ENCODE data around the gene STAT1. TPM values are rescaled to one million over a fixed set of nuclear protein-coding genes. Genes with fewer than 3 reads are reported as not detected.

Gene STAT1
- polyA plus RNA-seq, 3 donors: 51.3 to 126 (median 110) TPM

DNA sequence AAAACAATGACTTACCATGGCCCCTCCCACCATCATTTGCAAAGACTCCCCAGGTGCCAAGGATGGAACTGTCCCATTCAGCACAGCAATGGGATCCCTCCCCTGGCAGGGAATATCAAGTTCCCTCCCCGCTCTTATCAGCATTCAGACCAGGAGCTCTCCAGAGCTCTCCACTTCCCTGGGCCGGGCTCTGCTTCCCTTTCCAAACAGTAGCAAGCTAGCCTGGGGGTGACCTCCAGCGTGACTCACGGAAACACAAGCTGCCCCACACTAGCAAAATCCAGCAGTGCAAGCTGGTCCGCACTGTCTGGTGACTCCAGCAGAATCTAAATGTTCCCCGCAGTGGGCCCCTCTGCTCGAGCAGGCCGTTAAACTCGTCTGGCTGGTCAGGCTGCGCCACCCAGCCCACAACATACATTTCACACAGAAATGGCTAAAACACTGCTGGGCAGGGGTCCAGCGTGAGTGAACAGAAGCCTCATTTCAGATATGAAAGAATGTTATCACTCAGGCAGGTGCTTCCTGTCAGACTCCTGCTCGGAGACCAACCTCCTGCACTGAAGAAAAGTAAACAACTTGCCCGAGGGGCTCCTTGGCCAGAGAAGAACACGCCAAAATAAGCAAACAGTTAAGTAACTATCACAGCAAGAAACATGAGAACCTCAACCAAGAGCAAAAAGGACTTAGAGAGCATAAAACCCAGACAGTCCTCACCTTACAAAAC lies 33.9 kb downstream of the STAT1 start:
- peak overlapping the region in 1 of 2 donors; percentile 39 for H3K27ac ChIP-seq (ENCODE audit: low read depth in 1 of 2, low read length in 2 of 2)
- no peaks in the 10 kb centered on the region for H3K4me1 Mint-ChIP-seq

DNA sequence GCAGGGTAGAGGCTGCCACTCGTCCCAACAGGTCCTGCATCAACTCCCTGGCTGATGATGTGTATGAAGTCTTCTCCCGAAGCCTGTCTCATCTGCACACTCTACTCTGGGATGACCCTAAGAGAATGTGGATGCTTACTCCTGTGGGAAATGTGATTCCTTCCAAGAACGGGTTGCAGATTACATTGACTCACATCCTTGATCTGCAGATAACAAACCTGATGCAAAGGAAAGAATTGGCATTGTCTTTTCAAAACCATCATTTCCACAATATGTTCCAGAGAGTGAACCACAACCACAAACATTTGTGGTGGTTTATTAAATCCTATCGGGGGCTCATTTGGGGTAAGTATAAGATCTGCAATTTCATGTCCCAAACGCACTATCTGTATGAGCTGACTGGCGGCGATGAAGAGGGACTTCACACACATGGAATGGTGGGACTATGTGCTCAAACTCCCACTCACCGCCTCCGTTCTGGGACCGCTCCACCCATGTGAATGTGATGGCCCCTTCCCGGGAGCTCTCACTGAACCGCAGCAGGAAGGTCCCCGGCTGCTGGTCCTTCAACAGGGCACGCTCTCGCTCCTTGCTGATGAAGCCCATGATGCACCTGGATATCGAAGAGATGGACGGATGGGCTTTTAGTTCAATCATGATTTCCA lies 35.5 kb downstream of the STAT1 start:
- H3K9me3 Mint-ChIP-seq: no peaks in the 10 kb centered on the region
- no peaks in the 10 kb centered on the region for H3K27me3 ChIP-seq (ENCODE audit: control insufficient read depth in 2 of 2, insufficient read depth in 2 of 2, low read length in 2 of 2)
- H3K27me3 Mint-ChIP-seq (ENCODE audit: low read depth in 3 of 3): no peaks in the 10 kb centered on the region

More for the DNA sequence above, 33.9 kb downstream of the STAT1 start:
- Histone ChIP-seq H3K9ac (ENCODE audit: insufficient read depth, low read length, poor library complexity, severe bottlenecking) (no peak overlapping the region), H3K36me3 (replicated peaks in 1 of 2; ENCODE audit: control insufficient read depth in 1 of 2, insufficient read depth in 2 of 2, low read length in 2 of 2) (peaks cover 100% of the 10 kb centered on the region in 2 donors), H3K4me2 (replicated peaks; ENCODE audit: extremely low read depth, low read length, poor library complexity, severe bottlenecking) (no peak overlapping the region), H2AFZ (ENCODE audit: insufficient read depth, low read depth, low read length, poor library complexity, severe bottlenecking) (no peak overlapping the region), H3K4me3 (replicated peaks in 1 of 3; ENCODE audit: low read depth in 2 of 3, low read length in 3 of 3) (no peak overlapping the region), H4K20me1 (ENCODE audit: insufficient read depth, low read length) (peaks cover 99% of the 10 kb centered on the region), H3K79me2 (ENCODE audit: insufficient read depth, low read length) (no peaks in the 10 kb centered on the region), H3K4me1 (ENCODE audit: control insufficient read depth in 1 of 2, insufficient read depth in 2 of 2, low read length in 2 of 2) (no peaks in the 10 kb centered on the region), H3K9me3 (replicated peaks in 1 of 2; ENCODE audit: control insufficient read depth in 1 of 2, insufficient read depth in 1 of 2, low read length in 2 of 2) (no peaks in the 10 kb centered on the region), H3K27me3 (ENCODE audit: control insufficient read depth in 2 of 2, insufficient read depth in 2 of 2, low read length in 2 of 2) (no peaks in the 10 kb centered on the region)
- peaks cover 94 to 97% of the 10 kb centered on the region in 2 donors for H3K36me3 Mint-ChIP-seq
- WGBS (ENCODE audit: insufficient coverage): 14% methylated on average over 14 of the region's 14 CpGs
- intact Hi-C loops (cut with micrococcal nuclease): loop anchor here in 1 of 2 donors (5.0 kb wide), 1 partner anchor 1508 kb away; no protein-coding TSS in a partner anchor
- no peaks in the 10 kb centered on the region for H3K9me3 Mint-ChIP-seq
- H3K27me3 Mint-ChIP-seq (ENCODE audit: low read depth in 3 of 3): no peaks in the 10 kb centered on the region
- no peak for DNase-seq
- H3K4me3 Mint-ChIP-seq: no peak overlapping the region
- peak overlapping the region in 5 of 7 donors; percentile 41 to 84 (median 64) for H3K27ac Mint-ChIP-seq
- TF ChIP-seq, protein P1, sequence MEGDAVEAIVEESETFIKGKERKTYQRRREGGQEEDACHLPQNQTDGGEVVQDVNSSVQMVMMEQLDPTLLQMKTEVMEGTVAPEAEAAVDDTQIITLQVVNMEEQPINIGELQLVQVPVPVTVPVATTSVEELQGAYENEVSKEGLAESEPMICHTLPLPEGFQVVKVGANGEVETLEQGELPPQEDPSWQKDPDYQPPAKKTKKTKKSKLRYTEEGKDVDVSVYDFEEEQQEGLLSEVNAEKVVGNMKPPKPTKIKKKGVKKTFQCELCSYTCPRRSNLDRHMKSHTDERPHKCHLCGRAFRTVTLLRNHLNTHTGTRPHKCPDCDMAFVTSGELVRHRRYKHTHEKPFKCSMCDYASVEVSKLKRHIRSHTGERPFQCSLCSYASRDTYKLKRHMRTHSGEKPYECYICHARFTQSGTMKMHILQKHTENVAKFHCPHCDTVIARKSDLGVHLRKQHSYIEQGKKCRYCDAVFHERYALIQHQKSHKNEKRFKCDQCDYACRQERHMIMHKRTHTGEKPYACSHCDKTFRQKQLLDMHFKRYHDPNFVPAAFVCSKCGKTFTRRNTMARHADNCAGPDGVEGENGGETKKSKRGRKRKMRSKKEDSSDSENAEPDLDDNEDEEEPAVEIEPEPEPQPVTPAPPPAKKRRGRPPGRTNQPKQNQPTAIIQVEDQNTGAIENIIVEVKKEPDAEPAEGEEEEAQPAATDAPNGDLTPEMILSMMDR (IDR thresholded peaks at IDR 0.05): no peak

More for the DNA sequence above, 35.5 kb downstream of the STAT1 start:
- Histone ChIP-seq H3K27ac (ENCODE audit: low read depth in 1 of 2, low read length in 2 of 2) (peak overlapping the region in 1 of 2 donors; percentile 23), H3K9me3 (replicated peaks in 1 of 2; ENCODE audit: control insufficient read depth in 1 of 2, insufficient read depth in 1 of 2, low read length in 2 of 2) (no peaks in the 10 kb centered on the region), H3K4me1 (ENCODE audit: control insufficient read depth in 1 of 2, insufficient read depth in 2 of 2, low read length in 2 of 2) (no peaks in the 10 kb centered on the region), H3K4me3 (replicated peaks in 1 of 3; ENCODE audit: low read depth in 2 of 3, low read length in 3 of 3) (no peak overlapping the region), H3K36me3 (replicated peaks in 1 of 2; ENCODE audit: control insufficient read depth in 1 of 2, insufficient read depth in 2 of 2, low read length in 2 of 2) (peaks cover 100% of the 10 kb centered on the region in 2 donors), H3K4me2 (replicated peaks; ENCODE audit: extremely low read depth, low read length, poor library complexity, severe bottlenecking) (no peak overlapping the region), H3K79me2 (ENCODE audit: insufficient read depth, low read length) (no peaks in the 10 kb centered on the region), H4K20me1 (ENCODE audit: insufficient read depth, low read length) (peaks cover 99% of the 10 kb centered on the region), H3K9ac (ENCODE audit: insufficient read depth, low read length, poor library complexity, severe bottlenecking) (no peak overlapping the region), H2AFZ (ENCODE audit: insufficient read depth, low read depth, low read length, poor library complexity, severe bottlenecking) (no peak overlapping the region)
- H3K4me1 Mint-ChIP-seq: peaks cover 2% of the 10 kb centered on the region
- TF ChIP-seq, protein P1 (IDR thresholded peaks at IDR 0.05): no peak
- H3K27ac Mint-ChIP-seq: peak overlapping the region in 2 of 7 donors; percentile 23
- WGBS (ENCODE audit: insufficient coverage): 96% methylated on average over 11 of the region's 17 CpGs
- DNase-seq: no peak
- intact Hi-C loops (cut with micrococcal nuclease): no loop called here
- H3K36me3 Mint-ChIP-seq: peaks cover 94 to 97% of the 10 kb centered on the region in 2 donors
- no peak overlapping the region for H3K4me3 Mint-ChIP-seq

Data from CD14-positive monocyte (primary cell).